Upper lobe of left lung (tissue), 4 donors: ENCODE data around the gene MRPL34.

Source experiments
- CTCF ChIP-seq, 6 experiments: fragments of 450-650 bp in 4 of 6; fragments of 200-600 bp in 2 of 6; sonication (generic) in 2 of 6; IDR thresholded peaks; one replicate each; pipeline ENCODE4 v1.5.1; 2016 to 2019; ENCODE audit warnings: antibody characterized with exemption in 6 of 6
- EP300 ChIP-seq, 4 donors: sonication (generic); formaldehyde crosslinking; IDR thresholded peaks; one replicate each; pipeline ENCODE4 v1.5.1; 2017; ENCODE audit warnings: antibody characterized with exemption in 4 of 4, control low read depth in 2 of 4
- POLR2A ChIP-seq, 4 donors: fragments of 450-650 bp; IDR thresholded peaks; one replicate each; pipeline ENCODE4 v1.5.1; 2016 to 2017; ENCODE audit warnings: antibody characterized with exemption in 4 of 4, mild to moderate bottlenecking in 2 of 4
- POLR2AphosphoS5 ChIP-seq, 2 donors: sonication (generic); formaldehyde crosslinking; IDR thresholded peaks; one replicate each; pipeline ENCODE4 v1.5.1; 2017; ENCODE audit warnings: antibody characterized with exemption in 2 of 2

GRCh38 chr19:17347877-17348276, 42.2 kb downstream of the MRPL34 start:
- TF ChIP-seq EP300 (IDR thresholded peaks at IDR 0.05): no peak
- no peak for TF ChIP-seq CTCF (IDR thresholded peaks at IDR 0.05)
- no peak for TF ChIP-seq POLR2A (IDR thresholded peaks at IDR 0.05)
- no peak for TF ChIP-seq POLR2AphosphoS5 (IDR thresholded peaks at IDR 0.05)
